Trophoblast cell (in vitro differentiated cells and primary cell): ENCODE results near the gene LILRA2.

ENCODE experiments used
- DNase-seq, 2 donors: peaks; one replicate each; pipeline ENCODE4 v3.0.0-alpha.2; 2016
- H2AFZ ChIP-seq: 2 replicates; pipeline ENCODE4 v1.6.1; 2013; ENCODE audit warnings: low read length, moderate library complexity, mild to moderate bottlenecking; ENCODE audit not compliant: insufficient read depth, poor library complexity
- H2AK5ac ChIP-seq: 2 replicates; pipeline ENCODE4 v1.6.1; 2013; ENCODE audit warnings: mild to moderate bottlenecking, low read length
- H2BK120ac ChIP-seq: 2 replicates; pipeline ENCODE4 v1.6.1; 2013; ENCODE audit warnings: low read length, mild to moderate bottlenecking, moderate library complexity; ENCODE audit not compliant: insufficient read depth, poor library complexity
- H2BK12ac ChIP-seq: 2 replicates; pipeline ENCODE4 v1.6.1; 2013; ENCODE audit warnings: mild to moderate bottlenecking, low read length, moderate library complexity
- H2BK5ac ChIP-seq: 2 replicates; pipeline ENCODE4 v1.6.1; 2013; ENCODE audit warnings: low read length, low read depth, moderate library complexity, mild to moderate bottlenecking; ENCODE audit not compliant: poor library complexity
- H3K14ac ChIP-seq: 2 replicates; pipeline ENCODE4 v1.6.1; 2013; ENCODE audit warnings: mild to moderate bottlenecking, low read length
- H3K18ac ChIP-seq: 2 replicates; pipeline ENCODE4 v1.6.1; 2013; ENCODE audit warnings: mild to moderate bottlenecking, low read length
- H3K23ac ChIP-seq: 2 replicates; pipeline ENCODE4 v1.6.1; 2013; ENCODE audit warnings: low read length
- H3K27ac ChIP-seq: 2 replicates; pipeline ENCODE4 v1.5.1; 2013; ENCODE audit warnings: low read depth, mild to moderate bottlenecking, inconsistent platforms, low read length, moderate library complexity
- H3K27me3 ChIP-seq: 2 replicates; pipeline ENCODE4 v1.6.1; 2013; ENCODE audit warnings: inconsistent platforms, mild to moderate bottlenecking, low read length, moderate library complexity; ENCODE audit not compliant: insufficient read depth
- H3K36me3 ChIP-seq, 2 experiments: 1 replicate in 1 of 2; 2 replicates in 1 of 2; pipeline ENCODE4 v1.6.1; 2013; ENCODE audit warnings: low read length in 2 of 2, mild to moderate bottlenecking in 2 of 2, moderate library complexity in 1 of 2; ENCODE audit not compliant: insufficient read depth in 2 of 2, control insufficient read depth in 1 of 2
- H3K4ac ChIP-seq: 2 replicates; pipeline ENCODE4 v1.6.1; 2013; ENCODE audit warnings: low read depth, mild to moderate bottlenecking, low read length, moderate library complexity
- H3K4me1 ChIP-seq, 2 experiments: 1 replicate in 1 of 2; 2 replicates in 1 of 2; pipeline ENCODE4 v1.6.1; 2013; ENCODE audit warnings: low read length in 2 of 2, mild to moderate bottlenecking in 2 of 2, moderate library complexity in 1 of 2; ENCODE audit not compliant: insufficient read depth in 2 of 2, control insufficient read depth in 1 of 2
- H3K4me2 ChIP-seq: 2 replicates; pipeline ENCODE4 v1.6.1; 2013; ENCODE audit warnings: inconsistent platforms, mild to moderate bottlenecking, low read length, moderate library complexity
- H3K4me3 ChIP-seq: 2 replicates; pipeline ENCODE4 v1.5.1; 2013; ENCODE audit warnings: mild to moderate bottlenecking, low read depth, low read length, inconsistent platforms
- H3K79me1 ChIP-seq: one replicate; pipeline ENCODE4 v1.6.1; 2013; ENCODE audit warnings: low read length
- H3K79me2 ChIP-seq: 2 replicates; pipeline ENCODE4 v1.6.1; 2013; ENCODE audit warnings: low read length, mild to moderate bottlenecking; ENCODE audit not compliant: control insufficient read depth, insufficient read depth, poor library complexity
- H3K9ac ChIP-seq: 2 replicates; pipeline ENCODE4 v1.6.1; 2013; ENCODE audit warnings: mild to moderate bottlenecking, low read length
- H3K9me3 ChIP-seq: 2 replicates; pipeline ENCODE4 v1.6.1; 2013; ENCODE audit warnings: low read depth, mild to moderate bottlenecking, control low read depth, inconsistent platforms, low read length; ENCODE audit not compliant: insufficient read depth
- H4K12ac ChIP-seq: 2 replicates; pipeline ENCODE4 v1.6.1; 2013; ENCODE audit warnings: low read depth, mild to moderate bottlenecking, low read length, moderate library complexity
- H4K8ac ChIP-seq: 2 replicates; pipeline ENCODE4 v1.6.1; 2013; ENCODE audit warnings: low read depth, mild to moderate bottlenecking, low read length, moderate library complexity
- H4K91ac ChIP-seq: one replicate; pipeline ENCODE4 v1.6.1; 2013; ENCODE audit warnings: low read depth, mild to moderate bottlenecking, low read length, moderate library complexity
- WGBS: extraction: QIAGEN DNeasy Blood & Tissue Kit; methylation state at CpG from one replicate; pipeline ENCODE4 v1.1.7; 2013; ENCODE audit warnings: missing lambda C conversion rate; ENCODE audit not compliant: insufficient read length, insufficient coverage; ENCODE audit errors: extremely low coverage; 5-methylcytosine and 5-hydroxymethylcytosine counted together

The LILRA2 gene

DNA sequence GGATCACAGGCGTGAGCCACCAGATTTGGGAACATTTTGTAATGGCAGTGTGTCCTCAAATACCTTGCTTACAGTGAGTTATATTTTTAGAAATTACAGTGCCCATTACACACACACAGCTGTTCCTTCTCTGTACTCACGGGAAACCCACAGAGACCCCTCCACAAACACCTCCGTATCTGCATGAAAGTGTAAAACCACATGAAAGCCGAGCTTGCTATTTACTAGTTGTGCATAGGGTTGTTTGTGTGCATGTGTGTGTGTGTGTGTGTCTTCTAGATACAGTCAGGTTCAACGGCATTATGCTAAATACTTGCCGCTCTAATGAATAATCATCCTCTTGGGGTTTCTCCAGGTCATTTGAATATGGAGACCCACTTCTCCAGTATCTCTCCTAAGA, 22.3 kb upstream of the LILRA2 start:
- Histone ChIP-seq H3K27ac (no peak overlapping the region), H3K4ac (no peak overlapping the region), H3K4me1 (no peaks in the 10 kb centered on the region), H3K9me3 (peaks cover 41% of the 10 kb centered on the region), H3K79me1 (no peaks in the 10 kb centered on the region), H3K4me2 (no peak overlapping the region), H2AFZ (no peak overlapping the region), H4K8ac (no peak overlapping the region), H3K27me3 (no peaks in the 10 kb centered on the region), H2BK5ac (no peak overlapping the region), H3K36me3 (no peaks in the 10 kb centered on the region), H3K23ac (no peak overlapping the region), H2AK5ac (no peak overlapping the region), H3K4me3 (no peak overlapping the region), H2BK12ac (no peak overlapping the region), H3K9ac (no peak overlapping the region), H3K14ac (no peak overlapping the region), H3K18ac (no peak overlapping the region), H2BK120ac (no peak overlapping the region), H4K91ac (no peak overlapping the region), H4K12ac (no peak overlapping the region), H3K79me2 (no peaks in the 10 kb centered on the region)
- no peak for DNase-seq
- WGBS, result no CpG with 5 or more reads among the region's 6 CpGs

DNA sequence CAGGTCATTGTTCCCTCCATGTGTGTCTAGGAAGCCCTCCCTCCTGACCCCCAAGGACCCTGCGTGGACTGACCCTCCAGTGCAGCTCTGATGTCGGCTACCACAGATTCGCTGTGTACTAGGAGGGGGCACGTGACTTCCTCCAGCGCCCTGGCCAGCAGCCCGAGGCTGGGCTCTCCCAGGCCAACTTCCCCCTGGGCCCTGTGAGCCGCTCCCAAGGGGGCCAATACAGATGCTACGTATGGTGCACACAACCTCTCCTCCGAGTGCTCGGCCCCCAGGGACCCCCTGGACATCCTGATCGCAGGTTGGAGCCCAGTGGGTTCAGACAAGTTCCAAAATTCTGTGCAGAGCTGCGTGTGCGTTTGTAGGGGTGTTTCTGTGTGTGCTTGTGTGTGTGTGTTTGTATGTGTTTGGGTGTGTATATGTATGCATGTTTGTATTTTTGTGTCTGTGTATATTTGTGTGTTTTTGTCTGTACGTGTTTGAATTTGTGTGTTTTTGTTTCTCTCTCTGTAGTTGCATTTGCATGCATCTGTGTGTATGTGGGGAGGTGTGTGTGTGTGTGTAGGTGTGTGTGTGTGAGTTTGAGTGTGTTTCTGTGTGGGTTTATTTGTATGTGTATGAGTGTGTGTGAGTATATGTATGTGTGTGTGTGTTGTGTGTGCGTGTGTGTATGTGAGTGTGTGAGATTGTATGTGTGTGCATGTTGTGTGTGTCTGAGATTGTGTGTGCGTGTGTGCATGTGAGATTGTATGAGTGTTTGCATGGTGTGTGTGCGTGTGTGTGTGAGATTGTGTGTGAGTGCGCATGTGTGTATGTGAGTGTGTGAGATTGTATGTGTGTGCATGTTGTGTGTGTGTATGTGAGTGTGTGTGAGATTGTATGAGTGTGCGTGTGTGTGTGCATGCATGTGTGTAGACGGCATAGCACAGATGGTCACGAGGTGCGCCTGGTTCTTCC, 21.4 kb upstream of the LILRA2 start:
- no peak overlapping the region for H3K4me3 ChIP-seq
- H3K27me3 ChIP-seq, result no peaks in the 10 kb centered on the region
- no peak overlapping the region for H2AFZ ChIP-seq
- H3K79me2 ChIP-seq, result no peaks in the 10 kb centered on the region
- H3K79me1 ChIP-seq, result no peaks in the 10 kb centered on the region
- H2BK5ac ChIP-seq, result no peak overlapping the region
- H3K27ac ChIP-seq, result no peak overlapping the region
- H4K91ac ChIP-seq, result no peak overlapping the region
- no peak overlapping the region for H3K4ac ChIP-seq
- H3K4me2 ChIP-seq, result no peak overlapping the region
- H4K8ac ChIP-seq, result no peak overlapping the region
- no peaks in the 10 kb centered on the region for H3K36me3 ChIP-seq
- peaks cover 33% of the 10 kb centered on the region for H3K9me3 ChIP-seq
- H2BK12ac ChIP-seq, result no peak overlapping the region
- no peak overlapping the region for H2BK120ac ChIP-seq
- no peak overlapping the region for H3K14ac ChIP-seq
- H3K23ac ChIP-seq, result no peak overlapping the region
- H2AK5ac ChIP-seq, result no peak overlapping the region
- no peak overlapping the region for H3K18ac ChIP-seq
- 100% methylated on average over 3 of the region's 22 CpGs for WGBS
- H4K12ac ChIP-seq, result no peak overlapping the region
- no peaks in the 10 kb centered on the region for H3K4me1 ChIP-seq
- no peak overlapping the region for H3K9ac ChIP-seq
- no peak for DNase-seq

DNA sequence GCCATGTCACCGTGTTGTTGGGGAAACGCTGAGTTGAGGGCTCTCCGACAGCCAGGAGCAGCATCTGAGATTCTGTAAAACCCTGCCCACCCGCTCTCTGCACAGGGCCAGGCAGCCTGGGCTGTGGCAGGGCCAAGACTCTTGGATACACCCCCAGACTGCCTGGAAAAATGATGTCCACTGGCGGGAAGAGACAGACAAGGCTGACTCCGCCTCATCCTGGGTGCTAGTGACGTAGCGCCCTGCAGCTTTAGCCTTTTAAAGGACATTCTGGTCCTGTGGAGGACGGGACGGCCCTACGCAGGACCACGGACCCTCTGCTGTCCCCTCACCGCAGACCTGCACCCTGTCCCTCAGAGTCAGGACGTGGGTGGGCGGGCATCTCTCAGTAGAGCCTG, 20.7 kb upstream of the LILRA2 start:
- no peak for DNase-seq
- Histone ChIP-seq H2AK5ac (no peak overlapping the region), H4K91ac (no peak overlapping the region), H2BK5ac (no peak overlapping the region), H3K18ac (no peak overlapping the region), H4K12ac (no peak overlapping the region), H4K8ac (no peak overlapping the region), H3K9me3 (peaks cover 33% of the 10 kb centered on the region), H3K14ac (no peak overlapping the region), H3K4me1 (no peaks in the 10 kb centered on the region), H3K36me3 (no peaks in the 10 kb centered on the region), H3K27me3 (no peaks in the 10 kb centered on the region), H3K79me2 (no peaks in the 10 kb centered on the region), H3K4ac (no peak overlapping the region), H3K27ac (no peak overlapping the region), H3K9ac (no peak overlapping the region), H2BK12ac (no peak overlapping the region), H2BK120ac (no peak overlapping the region), H3K23ac (no peak overlapping the region), H2AFZ (no peak overlapping the region), H3K79me1 (no peaks in the 10 kb centered on the region), H3K4me2 (no peak overlapping the region), H3K4me3 (no peak overlapping the region)
- no CpG with 5 or more reads among the region's 15 CpGs for WGBS

DNA sequence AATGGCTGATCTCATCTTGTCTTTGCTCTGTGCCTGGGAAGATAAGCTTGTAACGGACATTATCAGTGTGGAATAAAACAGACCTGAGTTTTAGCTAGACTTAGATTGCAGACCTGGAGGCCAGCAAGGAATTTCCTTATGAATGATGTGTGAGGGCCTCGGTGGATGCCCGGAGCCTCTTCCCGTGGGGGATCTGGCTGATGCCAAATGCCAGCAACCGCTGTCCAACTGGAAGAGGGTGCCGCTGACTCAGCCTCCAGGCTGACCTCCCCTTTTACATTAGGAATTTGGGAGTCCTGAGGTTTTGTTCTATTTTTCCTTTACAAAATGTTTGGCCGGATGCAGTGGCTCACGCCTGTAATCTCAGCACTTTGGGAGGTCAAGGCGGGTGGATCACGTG, 19.6 kb upstream of the LILRA2 start:
- Histone ChIP-seq H4K8ac (no peak overlapping the region), H3K4ac (no peak overlapping the region), H3K4me1 (no peaks in the 10 kb centered on the region), H2BK5ac (no peak overlapping the region), H2BK120ac (no peak overlapping the region), H3K79me1 (no peaks in the 10 kb centered on the region), H3K23ac (no peak overlapping the region), H3K4me3 (no peak overlapping the region), H3K18ac (no peak overlapping the region), H3K9me3 (peaks cover 33% of the 10 kb centered on the region), H4K12ac (no peak overlapping the region), H2AFZ (no peak overlapping the region), H3K27ac (no peak overlapping the region), H2AK5ac (no peak overlapping the region), H4K91ac (no peak overlapping the region), H3K4me2 (no peak overlapping the region), H3K14ac (no peak overlapping the region), H3K79me2 (no peaks in the 10 kb centered on the region), H2BK12ac (no peak overlapping the region), H3K27me3 (no peaks in the 10 kb centered on the region), H3K36me3 (no peaks in the 10 kb centered on the region), H3K9ac (no peak overlapping the region)
- no peak for DNase-seq
- no CpG with 5 or more reads among the region's 10 CpGs for WGBS
